GM18507 (cell line): Measurements from ENCODE around the gene TUBB2B.

Experiments used
- DNase-seq: peaks from one replicate; pipeline ENCODE4 v3.0.0; 2011; ENCODE audit warnings: low read depth; ENCODE audit not compliant: insufficient read length; ENCODE audit errors: extremely low spot score
- FAIRE-seq: peaks from 2 replicates; lab custom pipeline; 2011; peaks lifted over from hg19 to GRCh38; lab: Jason Lieb, UNC

TUBB2B gene

DNA sequence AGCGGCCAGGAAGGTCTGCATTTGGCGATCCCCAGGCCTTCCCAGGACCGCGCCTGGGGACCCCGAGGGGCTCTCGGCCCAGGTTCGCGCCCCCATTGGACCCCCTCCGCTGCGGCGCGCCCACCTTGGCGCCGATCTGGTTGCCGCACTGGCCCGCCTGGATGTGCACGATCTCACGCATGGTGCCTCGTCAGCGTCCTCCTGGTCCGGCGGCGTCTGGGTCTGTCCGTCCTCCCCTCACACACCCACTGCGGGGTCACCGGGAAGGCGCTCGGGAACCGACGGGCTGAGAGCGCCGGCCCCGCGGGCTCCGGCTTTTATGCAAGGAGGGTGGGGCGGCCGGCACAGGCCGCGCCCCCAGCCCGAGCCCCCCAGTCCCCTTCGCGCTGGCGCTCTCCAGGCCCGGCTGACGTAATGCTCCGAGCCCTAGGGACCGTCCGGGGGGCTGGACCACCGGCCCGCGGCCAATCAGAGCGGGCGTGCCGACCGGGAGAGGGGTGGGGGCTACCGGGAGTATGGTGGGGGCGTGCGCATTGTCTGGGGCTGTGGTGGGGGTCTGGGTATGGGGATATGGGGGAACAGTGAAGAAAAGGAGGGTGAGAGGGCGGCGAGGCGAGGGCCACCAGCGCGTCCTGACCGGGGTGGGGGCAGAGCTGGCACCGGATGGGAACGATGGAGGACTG lies at the start of gene TUBB2B:
TSS of gene TUBB2B (minus strand) at position 291 of the 683 bp plus-strand sequence. CDS start at position 181, 110 bp downstream.
- FAIRE-seq: no peak

DNA sequence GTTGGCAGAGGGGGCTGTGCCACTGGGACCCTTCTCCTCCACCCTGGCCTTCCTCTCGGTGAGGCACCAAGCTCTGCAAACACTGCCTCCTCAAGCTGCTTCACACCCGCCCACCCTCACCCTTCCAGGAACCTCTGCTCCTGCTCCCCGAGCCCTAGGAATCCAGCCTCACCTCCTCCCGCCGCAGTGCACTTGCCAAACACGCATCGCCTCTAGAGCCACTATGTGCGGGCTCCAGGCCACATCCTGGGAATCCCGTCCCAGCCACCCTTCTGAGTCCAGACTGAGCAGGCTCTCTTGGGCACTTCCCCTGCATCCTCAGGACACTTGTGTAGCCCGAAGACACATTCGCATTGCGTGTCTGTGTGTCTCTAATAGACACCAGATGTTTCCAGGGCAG lies 49.8 kb upstream of the TUBB2B start:
- DNase-seq (no peak), FAIRE-seq (no peak)

More for the DNA sequence above, at the start of gene TUBB2B:
- no peak for DNase-seq

- FAIRE-seq: no peak
- no peak for DNase-seq
Observed at GRCh38 chr6:3276174-3277167, 49.0 kb upstream of the TUBB2B start.

- FAIRE-seq (no peak), DNase-seq (no peak)
Observed at GRCh38 chr6:3273707-3274521, 46.5 kb upstream of the TUBB2B start.

DNA sequence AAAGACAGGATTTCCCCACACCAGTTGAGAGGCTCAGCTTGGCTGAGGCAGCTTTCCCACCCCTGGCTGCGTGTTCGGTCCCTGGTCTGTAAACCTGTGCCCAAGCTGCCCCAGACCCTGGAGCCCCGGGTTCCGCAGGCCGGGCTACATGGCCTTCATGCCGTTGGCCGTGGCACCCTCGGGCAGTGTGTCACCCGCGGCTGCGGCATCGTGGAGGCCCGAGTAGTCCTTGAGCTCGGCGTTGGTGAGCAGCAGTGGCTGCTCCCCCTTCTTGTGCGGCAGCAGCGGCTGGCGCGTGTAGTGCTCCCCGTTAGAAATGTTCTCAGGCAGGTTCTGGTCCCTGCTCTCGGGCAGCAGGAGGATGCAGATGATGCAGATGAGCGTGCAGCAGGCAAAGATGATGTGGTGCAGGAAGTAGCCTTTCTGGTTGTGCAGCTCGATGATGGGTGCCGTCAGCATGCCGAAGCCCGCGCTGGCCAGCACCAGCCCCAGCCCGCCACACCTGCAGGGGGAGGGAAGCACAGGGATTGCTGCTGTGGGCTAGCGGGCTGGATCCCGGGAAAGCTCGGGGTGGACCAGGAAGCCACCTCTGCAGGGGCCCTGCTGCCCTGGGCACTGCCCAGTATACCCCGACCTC lies 45.6 kb upstream of the TUBB2B start:
- DNase-seq (no peak), FAIRE-seq (no peak)

GRCh38 chr6:3271756-3272155 lies 44.3 kb upstream of the TUBB2B start:
- FAIRE-seq (no peak), DNase-seq (no peak)

DNA sequence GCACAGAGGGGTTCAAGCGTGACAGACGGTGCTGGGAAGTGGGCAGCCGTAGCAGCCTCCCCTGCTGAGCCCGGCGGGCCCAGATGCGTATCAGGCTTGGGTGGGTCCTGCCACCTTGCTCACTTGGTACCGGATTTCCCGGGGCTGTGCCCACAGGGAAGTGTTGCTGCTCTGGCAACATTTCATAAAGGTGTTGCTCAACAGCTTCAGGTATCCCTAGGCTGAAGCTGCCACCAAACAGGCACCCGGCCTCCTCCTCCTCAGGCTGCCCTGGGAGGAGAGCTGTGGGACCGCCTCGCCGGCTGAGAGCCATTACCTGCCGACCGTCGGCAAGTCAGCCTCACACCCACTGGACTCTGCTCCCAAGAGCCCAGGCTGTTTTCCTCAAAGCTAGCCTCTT lies 42.8 kb upstream of the TUBB2B start:
- FAIRE-seq (no peak), DNase-seq (no peak)

DNA sequence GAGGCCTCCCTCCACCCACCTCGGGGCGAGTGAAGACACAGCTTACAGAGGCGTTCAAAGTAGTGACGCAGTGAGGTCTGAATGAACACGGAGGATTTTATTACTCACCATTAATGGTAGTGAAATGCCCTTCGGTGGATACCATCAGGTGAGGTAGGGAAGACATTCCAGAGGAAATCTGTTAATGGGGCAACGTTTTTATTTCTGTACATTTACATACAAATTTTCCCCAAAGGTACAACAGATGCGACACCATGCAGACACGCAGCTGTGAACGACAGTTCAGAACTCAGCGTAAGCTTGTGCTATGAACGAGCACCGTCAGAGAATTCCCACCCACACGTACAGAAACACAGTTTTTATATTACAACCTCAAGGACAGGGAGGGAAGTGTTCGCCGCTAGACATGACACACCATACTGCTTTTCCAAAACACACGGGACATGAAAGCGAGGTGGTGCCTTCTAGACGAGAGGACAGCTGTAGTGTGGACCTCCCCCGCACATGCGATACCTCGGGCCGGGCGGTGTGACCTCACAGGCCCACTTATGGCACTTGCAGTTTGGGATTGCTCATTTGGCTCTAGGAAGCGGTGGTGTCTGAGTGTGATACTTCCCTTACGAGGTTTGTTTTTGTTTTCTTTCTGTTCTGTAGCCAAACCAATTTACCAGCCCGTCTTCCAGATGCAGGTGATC lies 42.0 kb upstream of the TUBB2B start:
- DNase-seq: no peak
- no peak for FAIRE-seq

- no peak for FAIRE-seq
Observed at GRCh38 chr6:3268680-3269079, 41.2 kb upstream of the TUBB2B start.

DNA sequence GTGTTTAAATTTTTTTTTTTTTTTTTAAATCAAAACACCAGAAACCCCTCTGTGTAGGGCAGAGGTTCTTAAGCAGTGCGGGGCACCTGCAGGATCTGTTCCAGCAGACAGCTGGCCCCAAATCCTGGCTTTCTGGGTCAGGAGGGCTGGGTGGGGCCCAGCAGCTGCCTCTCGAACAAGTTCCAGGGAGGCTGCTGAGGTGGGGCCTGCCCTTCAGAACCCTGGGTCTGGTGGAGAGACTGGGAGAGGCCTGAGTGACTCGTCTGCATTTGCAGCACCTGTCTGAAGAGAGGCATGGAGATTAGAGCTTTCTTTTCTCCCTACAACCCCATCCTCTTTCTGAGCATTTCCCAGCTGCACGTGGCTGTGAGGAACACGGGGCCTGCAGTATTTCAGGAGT lies 39.7 kb upstream of the TUBB2B start:
- FAIRE-seq (no peak), DNase-seq (no peak)

More at GRCh38 chr6:3268680-3269079, 41.2 kb upstream of the TUBB2B start:
- DNase-seq: no peak

GRCh38 chr6:3266170-3266569 lies 38.7 kb upstream of the TUBB2B start:
- no peak for FAIRE-seq
- DNase-seq: no peak

DNA sequence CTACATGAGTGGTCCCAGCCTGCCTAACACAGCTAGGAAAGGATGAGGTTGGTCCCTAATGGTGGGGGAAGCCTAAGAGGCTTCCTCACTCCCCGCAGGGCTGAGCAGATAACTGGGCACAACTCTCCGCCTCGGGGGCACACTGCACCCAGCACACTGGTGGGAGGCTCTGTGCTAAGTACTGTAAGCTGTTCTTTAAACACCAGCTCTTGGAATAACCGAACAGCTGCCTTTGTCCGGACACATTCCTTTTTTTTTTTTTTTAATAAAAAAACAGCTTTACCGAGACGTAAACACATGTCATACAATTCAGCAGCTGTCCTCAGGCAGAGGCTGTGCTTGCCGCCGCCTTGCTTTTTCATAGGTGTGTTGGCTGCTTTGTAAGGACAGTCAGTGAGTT lies 38.2 kb upstream of the TUBB2B start:
- DNase-seq (no peak), FAIRE-seq (no peak)

DNA sequence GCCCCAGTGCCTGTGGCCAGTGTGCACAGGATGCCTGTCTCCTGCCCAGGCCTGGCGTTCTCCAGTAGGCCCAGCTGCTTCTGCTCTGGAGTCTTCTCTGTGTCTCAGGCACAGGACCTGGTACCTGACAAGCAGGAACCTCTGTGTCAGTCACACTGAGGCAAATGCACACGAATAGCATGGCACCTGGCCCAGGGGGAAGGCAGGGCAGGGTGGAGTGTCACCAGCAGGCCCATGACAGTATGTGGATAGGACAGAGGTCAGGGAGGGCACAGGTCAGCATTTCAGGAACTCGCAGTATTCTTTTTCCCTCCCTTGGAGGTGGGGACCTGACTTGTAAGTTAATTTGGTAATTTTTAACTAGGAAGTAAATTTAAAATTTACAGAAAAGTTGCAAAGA lies 36.9 kb upstream of the TUBB2B start:
- no peak for FAIRE-seq
- no peak for DNase-seq

- no peak for DNase-seq
- no peak for FAIRE-seq
Observed at GRCh38 chr6:3263096-3263495, 35.6 kb upstream of the TUBB2B start.

DNA sequence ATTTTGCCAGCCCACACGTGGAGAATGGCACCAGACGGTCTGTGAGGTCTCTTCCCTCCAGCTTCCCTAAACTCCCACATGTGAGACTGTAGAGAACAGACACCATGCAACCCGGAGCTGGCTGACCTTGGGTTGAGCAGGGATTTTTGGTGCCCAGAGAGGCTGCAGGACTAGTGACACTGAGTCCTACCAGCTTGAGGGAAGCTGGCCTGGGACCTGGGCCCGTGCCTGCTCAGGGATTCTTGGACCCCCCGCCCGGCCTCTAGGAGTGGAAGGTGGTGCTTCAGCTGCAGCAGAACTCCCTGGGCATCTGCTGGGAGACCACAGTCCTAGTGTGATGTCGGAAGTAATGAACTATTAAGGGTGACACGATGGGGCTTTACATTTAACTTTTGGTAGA lies 34.5 kb upstream of the TUBB2B start:
- DNase-seq (no peak), FAIRE-seq (no peak)

DNA sequence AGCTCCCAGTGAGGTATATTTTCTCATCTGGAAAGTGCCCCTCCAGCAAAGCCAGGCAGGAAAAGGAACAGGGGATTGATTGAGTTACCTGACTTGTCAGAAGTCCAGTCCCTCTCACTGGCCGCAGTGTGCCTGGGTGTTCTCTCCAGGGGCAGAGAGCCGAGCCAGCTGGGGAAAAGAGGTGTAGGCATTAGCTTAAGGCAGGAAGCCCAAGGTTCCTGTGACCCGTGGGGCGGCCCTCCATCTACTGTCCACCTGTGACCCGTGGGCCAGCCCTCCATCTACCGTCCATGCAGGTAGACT lies 34.0 kb upstream of the TUBB2B start:
- DNase-seq: no peak
- no peak for FAIRE-seq

DNA sequence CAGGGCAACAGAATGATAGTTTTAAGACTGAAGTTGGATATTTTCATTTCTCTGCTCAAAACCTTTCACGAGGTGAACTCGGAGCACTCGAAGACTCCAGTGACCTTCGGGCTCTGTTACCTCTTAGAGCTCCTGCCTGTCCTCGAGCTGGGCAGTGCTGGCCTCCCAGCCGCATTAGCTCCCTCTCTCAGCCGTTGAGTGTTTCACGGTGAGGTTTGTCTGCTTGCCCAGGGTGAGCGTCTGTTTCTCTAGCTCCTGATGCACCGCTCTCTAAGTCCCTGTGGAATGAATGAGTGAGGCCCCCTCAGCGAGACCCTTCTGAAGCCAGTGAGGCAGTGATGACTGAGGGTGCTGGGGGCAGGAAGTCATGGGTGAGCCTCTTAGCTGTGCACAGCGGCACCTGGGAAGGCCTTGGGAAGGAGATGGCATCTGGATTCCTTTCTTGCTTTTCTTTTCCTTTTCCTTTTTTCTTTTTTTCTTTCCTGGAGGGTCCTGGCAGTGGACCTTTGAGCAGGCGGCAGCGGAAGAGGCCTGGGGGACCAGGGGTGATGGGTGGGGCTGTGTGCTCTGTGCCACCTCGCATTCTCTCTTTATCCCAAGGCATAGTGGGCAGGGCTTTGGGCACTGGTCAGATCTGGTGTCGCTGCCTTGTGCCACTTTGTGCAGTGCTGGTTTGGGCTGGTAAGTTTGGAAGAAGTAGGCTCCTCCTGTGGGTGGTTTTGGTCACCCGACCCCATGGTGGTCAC lies 33.5 kb upstream of the TUBB2B start:
- FAIRE-seq (no peak), DNase-seq (no peak)

DNA sequence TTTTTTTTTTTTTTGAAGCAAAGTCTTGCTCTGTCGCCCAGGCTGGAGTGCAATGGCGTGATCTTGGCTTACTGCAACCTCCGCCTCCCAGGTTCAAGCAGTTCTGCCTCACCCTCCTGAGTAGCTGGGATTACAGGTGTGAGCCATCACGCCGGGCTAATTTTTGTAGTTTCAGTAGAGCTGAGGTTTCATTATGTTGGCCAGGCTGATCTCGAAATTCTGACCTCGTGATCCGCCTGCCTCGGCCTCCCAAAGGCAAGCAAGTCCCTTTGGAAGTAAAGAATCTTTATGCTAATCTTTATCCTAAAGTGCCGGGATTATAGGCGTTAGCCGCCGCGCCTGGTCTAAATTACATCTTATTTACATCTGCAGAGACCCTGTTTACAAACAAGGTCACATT lies 32.8 kb upstream of the TUBB2B start:
- FAIRE-seq: no peak
- DNase-seq: no peak
